Colonic mucosa (tissue), 4 donors: Measurements from ENCODE around the gene USP37. TPM values are rescaled to one million over a fixed set of nuclear protein-coding genes. Genes with fewer than 3 reads are reported as not detected.

Source experiments
- DNase-seq: peaks from one replicate; pipeline ENCODE4 v3.0.0-alpha.2; 2020
- H3K27ac ChIP-seq: fragments of 200-600 bp; one replicate; pipeline ENCODE4 v1.8.0; 2021
- H3K27me3 ChIP-seq: fragments of 200-600 bp; one replicate; pipeline ENCODE4 v1.8.0; 2021
- H3K36me3 ChIP-seq: fragments of 200-600 bp; one replicate; pipeline ENCODE4 v1.8.0; 2021
- H3K4me1 ChIP-seq: fragments of 200-600 bp; one replicate; pipeline ENCODE4 v1.8.0; 2021; ENCODE audit warnings: mild to moderate bottlenecking
- H3K4me3 ChIP-seq: fragments of 200-600 bp; one replicate; pipeline ENCODE4 v1.8.0; 2021
- H3K9ac ChIP-seq, 2 donors: one replicate each; pipeline ENCODE4 v1.7.0; 2013; ENCODE audit warnings: control low read depth in 2 of 2, low read depth in 2 of 2, low read length in 2 of 2
- H3K9me3 ChIP-seq: fragments of 200-600 bp; one replicate; pipeline ENCODE4 v1.8.0; 2021
- CTCF ChIP-seq: fragments of 200-600 bp; IDR thresholded peaks from one replicate; pipeline ENCODE4 v1.8.0; 2022; ENCODE audit warnings: antibody characterized with exemption, mild to moderate bottlenecking
- intact Hi-C: fragments of 100-400 bp; cut with DNase I; formaldehyde crosslinking; loops from one replicate; pipeline ENCODE4 v1.14.1; 2022
- total RNA-seq, 2 donors: library from RNA; stranded (reverse); fragmentation: NEBNext Ultra II Directional in 1 of 2; extraction: Animal tissue kit (Norgen Biotek cat#: 25700) in 1 of 2; gene quantifications; one replicate each; pipeline ENCODE4 v1.2.1, GENCODE V29; 2021
- donor health status: healthy.
- donor health status: DM: no; HTN: no; CAD: no.
- donor health status: DM: no; HTN: no; CAD: no.

The USP37 gene
- total RNA-seq, 2 donors from 2014 or later = 13.1 to 13.4 TPM

- peaks cover 6% of the 10 kb centered on the region for H3K36me3 ChIP-seq
Measured at GRCh38 chr2:218458598-218458997, 109.6 kb downstream of the USP37 start.

GRCh38 chr2:218456849-218457248 is 111.3 kb downstream of the USP37 start:
- no peak overlapping the region for H3K27ac ChIP-seq
- DNase-seq = no peak
- H3K4me1 ChIP-seq = no peaks in the 10 kb centered on the region
- no peaks in the 10 kb centered on the region for H3K27me3 ChIP-seq
- H3K4me3 ChIP-seq = no peak overlapping the region
- no peak overlapping the region for H3K9ac ChIP-seq
- H3K36me3 ChIP-seq = peaks cover 6% of the 10 kb centered on the region
- no peak for TF ChIP-seq CTCF
- intact Hi-C loops = no loop called here
- no peaks in the 10 kb centered on the region for H3K9me3 ChIP-seq

More at GRCh38 chr2:218458598-218458997, 109.6 kb downstream of the USP37 start:
- Histone ChIP-seq H3K27me3 (no peaks in the 10 kb centered on the region), H3K4me3 (no peak overlapping the region), H3K27ac (no peak overlapping the region), H3K4me1 (no peaks in the 10 kb centered on the region), H3K9me3 (no peaks in the 10 kb centered on the region), H3K9ac (no peak overlapping the region)
- TF ChIP-seq CTCF = no peak
- intact Hi-C loops = no loop called here
- DNase-seq = no peak

GRCh38 chr2:218452079-218452478 is 116.1 kb downstream of the USP37 start:
- H3K36me3 ChIP-seq = peaks cover 6% of the 10 kb centered on the region
- H3K27me3 ChIP-seq = no peaks in the 10 kb centered on the region
- DNase-seq = no peak

GRCh38 chr2:218448934-218449333 is 119.2 kb downstream of the USP37 start:
- no peaks in the 10 kb centered on the region for H3K27me3 ChIP-seq
- no peaks in the 10 kb centered on the region for H3K36me3 ChIP-seq
- H3K9ac ChIP-seq = no peak overlapping the region
- H3K4me1 ChIP-seq = no peaks in the 10 kb centered on the region
- intact Hi-C loops = no loop called here
- TF ChIP-seq CTCF = no peak
- H3K4me3 ChIP-seq = no peak overlapping the region
- H3K27ac ChIP-seq = peak overlapping the region; percentile 8
- DNase-seq = peak; percentile 66
- H3K9me3 ChIP-seq = no peaks in the 10 kb centered on the region

More at GRCh38 chr2:218452079-218452478, 116.1 kb downstream of the USP37 start:
- H3K9me3 ChIP-seq = no peaks in the 10 kb centered on the region
- no peak overlapping the region for H3K9ac ChIP-seq
- H3K4me1 ChIP-seq = no peaks in the 10 kb centered on the region
- H3K4me3 ChIP-seq = no peak overlapping the region
- no peak for TF ChIP-seq CTCF
- intact Hi-C loops = no loop called here
- no peak overlapping the region for H3K27ac ChIP-seq

- TF ChIP-seq CTCF = no peak
- Histone ChIP-seq H3K4me1 (no peaks in the 10 kb centered on the region), H3K9ac (no peak overlapping the region), H3K36me3 (no peaks in the 10 kb centered on the region), H3K4me3 (no peak overlapping the region), H3K9me3 (no peaks in the 10 kb centered on the region), H3K27ac (no peak overlapping the region), H3K27me3 (no peaks in the 10 kb centered on the region)
- intact Hi-C loops = no loop called here
- no peak for DNase-seq
Measured at GRCh38 chr2:218447072-218447471, 121.1 kb downstream of the USP37 start.
